Endodermal cell (in vitro differentiated cells): ENCODE measurements around the gene ERMAP. TPM values are rescaled to one million over a fixed set of nuclear protein-coding genes. Genes with fewer than 3 reads are reported as not detected.

Experiments used
- DNase-seq: peaks from one replicate; pipeline ENCODE4 v3.0.0-alpha.2; 2017
- H3K27ac ChIP-seq: 2 replicates; pipeline ENCODE4 v1.5.1; 2013; ENCODE audit warnings: mild to moderate bottlenecking, low read depth, low read length, moderate library complexity
- H3K27me3 ChIP-seq: 2 replicates; pipeline ENCODE4 v1.6.1; 2013; ENCODE audit warnings: mild to moderate bottlenecking, low read length, moderate library complexity; ENCODE audit not compliant: insufficient read depth, control insufficient read depth, poor library complexity, severe bottlenecking
- H3K36me3 ChIP-seq: 2 replicates; pipeline ENCODE4 v1.7.0; 2013; ENCODE audit warnings: mild to moderate bottlenecking, low read length, moderate library complexity; ENCODE audit not compliant: control insufficient read depth, insufficient read depth
- H3K4me1 ChIP-seq: one replicate; pipeline ENCODE4 v1.7.0; 2013; ENCODE audit warnings: low read length; ENCODE audit not compliant: control insufficient read depth, insufficient read depth
- H3K4me3 ChIP-seq: 2 replicates; pipeline ENCODE4 v1.5.1; 2013; ENCODE audit warnings: mild to moderate bottlenecking, low read length, moderate library complexity
- H3K9ac ChIP-seq: 2 replicates; pipeline ENCODE4 v1.6.1; 2013; ENCODE audit warnings: mild to moderate bottlenecking, low read length, moderate library complexity; ENCODE audit not compliant: poor library complexity, severe bottlenecking; ENCODE audit errors: extremely low read depth
- H3K9me3 ChIP-seq: 2 replicates; pipeline ENCODE4 v1.6.1; 2013; ENCODE audit warnings: mild to moderate bottlenecking, low read length, moderate library complexity; ENCODE audit not compliant: control insufficient read depth
- H3K27ac Mint-ChIP-seq: 2 replicates; pipeline ENCODE4 v1.8.0; 2020; ENCODE audit warnings: mixed read lengths
- H3K27me3 Mint-ChIP-seq: 2 replicates; pipeline ENCODE4 v1.8.0; 2021; ENCODE audit warnings: mild to moderate bottlenecking, mixed read lengths; ENCODE audit not compliant: insufficient read depth
- H3K36me3 Mint-ChIP-seq: 2 replicates; pipeline ENCODE4 v1.8.0; 2020; ENCODE audit warnings: low read depth, mixed read lengths
- H3K4me1 Mint-ChIP-seq: 2 replicates; pipeline ENCODE4 v1.8.0; 2020; ENCODE audit warnings: mixed read lengths
- H3K4me3 Mint-ChIP-seq: 2 replicates; pipeline ENCODE4 v1.8.0; 2020; ENCODE audit warnings: mild to moderate bottlenecking, moderate library complexity, mixed read lengths
- H3K9me3 Mint-ChIP-seq: 2 replicates; pipeline ENCODE4 v1.8.0; 2020; ENCODE audit warnings: mild to moderate bottlenecking, mixed read lengths
- CTCF ChIP-seq: fragments of 200-600 bp; sonication (generic); conservative IDR thresholded peaks from 2 replicates; pipeline ENCODE4 v1.5.0; 2021; ENCODE audit warnings: antibody characterized with exemption, mild to moderate bottlenecking
- WGBS, 2 experiments: methylation state at CpG; one replicate each; pipeline versions ENCODE4 v1.1.5 to v1.1.7; 2013; ENCODE audit warnings: missing lambda C conversion rate in 2 of 2, mixed read lengths in 1 of 2; ENCODE audit not compliant: insufficient coverage in 1 of 2, insufficient read length in 1 of 2; 5-methylcytosine and 5-hydroxymethylcytosine counted together
- long read RNA-seq, 4 experiments: library from polyadenylated mRNA in 2 of 4; library from RNA in 1 of 4; library from capped mRNA in 1 of 4; stranded (forward) in 3 of 4; unstranded in 1 of 4; transcript quantifications; one replicate each; pipeline ENCODE4 v2.0.0, GENCODE V29; 2020 to 2021; ENCODE audit warnings: inconsistent platforms in 1 of 4
- polyA plus RNA-seq, 2 experiments: library from polyadenylated mRNA; stranded (reverse); fragments of 50-300 nt; gene quantifications; one replicate each; pipeline ENCODE4 v1.2.3, GENCODE V29; 2013
- total RNA-seq, 2 donors: library from RNA; stranded (reverse); fragmentation: NEBNext Ultra II Directional in 1 of 2; extraction: Animal tissue kit (Norgen Biotek cat#: 25700) in 1 of 2; gene quantifications; 2 replicates in 1 of 2; 3 replicates in 1 of 2; pipeline ENCODE4 v1.2.1, GENCODE V29; 2021

ERMAP gene, protein sequence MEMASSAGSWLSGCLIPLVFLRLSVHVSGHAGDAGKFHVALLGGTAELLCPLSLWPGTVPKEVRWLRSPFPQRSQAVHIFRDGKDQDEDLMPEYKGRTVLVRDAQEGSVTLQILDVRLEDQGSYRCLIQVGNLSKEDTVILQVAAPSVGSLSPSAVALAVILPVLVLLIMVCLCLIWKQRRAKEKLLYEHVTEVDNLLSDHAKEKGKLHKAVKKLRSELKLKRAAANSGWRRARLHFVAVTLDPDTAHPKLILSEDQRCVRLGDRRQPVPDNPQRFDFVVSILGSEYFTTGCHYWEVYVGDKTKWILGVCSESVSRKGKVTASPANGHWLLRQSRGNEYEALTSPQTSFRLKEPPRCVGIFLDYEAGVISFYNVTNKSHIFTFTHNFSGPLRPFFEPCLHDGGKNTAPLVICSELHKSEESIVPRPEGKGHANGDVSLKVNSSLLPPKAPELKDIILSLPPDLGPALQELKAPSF
- 1 to 10 TPM; 5.1 to 5.7 TPM for total RNA-seq
- polyA plus RNA-seq (2013, experiment 1 of 2): 3.4 TPM
- polyA plus RNA-seq (2013, experiment 2 of 2): 2.6 TPM
- long read RNA-seq, experiment 1, partial matches to known transcripts: 0 of 1 reads
- long read RNA-seq, experiment 1, other reads (novel, unspliced or antisense): 1 of 1 reads
- long read RNA-seq, experiment 2, partial matches to known transcripts: 0 of 3 reads
- long read RNA-seq, experiment 2, other reads (novel, unspliced or antisense): 2 of 3 reads
- long read RNA-seq, experiment 3, partial matches to known transcripts: 0 of 10 reads
- long read RNA-seq, experiment 3, other reads (novel, unspliced or antisense): 7 of 10 reads
- long read RNA-seq, experiment 4, partial matches to known transcripts: 0 of 4 reads
- long read RNA-seq, experiment 4, other reads (novel, unspliced or antisense): 4 of 4 reads

DNA sequence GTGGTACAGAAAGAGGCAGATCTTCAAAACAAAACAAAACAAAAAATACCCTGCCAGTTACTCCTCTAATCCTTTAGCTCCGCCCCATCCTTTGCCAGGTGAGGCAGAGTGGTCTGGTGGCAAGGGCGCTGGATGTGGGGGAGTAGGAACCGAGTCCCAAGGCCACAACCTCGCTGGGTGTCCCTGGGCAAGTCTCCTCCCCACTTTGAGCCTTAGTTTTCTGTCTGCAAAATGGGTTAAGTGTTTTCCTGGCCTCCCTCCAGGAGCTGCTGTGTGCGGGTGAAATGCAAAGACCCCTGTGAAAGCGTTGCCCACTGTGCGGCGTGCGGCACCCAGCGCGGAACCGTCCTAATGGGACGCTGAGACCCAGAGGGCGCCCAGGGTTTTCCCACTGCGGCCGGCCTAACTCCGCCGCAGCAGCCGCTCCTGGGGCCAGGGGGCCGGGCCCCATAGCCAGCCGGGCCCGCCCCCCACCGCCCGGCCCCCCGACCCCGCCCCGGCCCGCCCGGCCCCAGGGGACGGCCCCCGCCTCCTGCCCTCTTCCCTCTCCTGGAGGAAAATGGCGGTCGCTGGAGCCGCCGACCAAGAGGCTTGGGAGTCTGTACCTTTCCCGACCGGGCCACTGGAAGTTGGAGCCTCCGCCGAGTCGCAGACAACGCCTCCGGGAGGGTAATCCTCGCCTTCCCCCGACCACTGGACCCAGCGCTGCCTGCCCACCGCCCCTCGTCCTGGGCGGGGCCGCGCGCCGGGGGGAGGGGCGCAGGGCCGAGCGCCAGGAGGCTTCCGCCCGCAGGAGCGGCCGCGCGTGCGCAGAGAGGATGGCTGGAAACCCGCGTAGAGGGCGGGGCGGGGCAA, at the start of gene ERMAP, which contains the start of gene SVBP:
ERMAP (plus strand) TSS at position 538 of the 855 bp plus-strand sequence. CDS start 13,327 bp downstream, outside the sequence.
SVBP (minus strand) TSS at position 813 of the 855 bp plus-strand sequence. CDS start 853 bp downstream, outside the sequence.
- H3K4me1 Mint-ChIP-seq: peaks cover 12% of the 10 kb centered on the region
- no peak for TF ChIP-seq CTCF
- H3K9me3 ChIP-seq: no peaks in the 10 kb centered on the region
- H3K36me3 Mint-ChIP-seq: peaks cover 16% of the 10 kb centered on the region
- H3K9me3 Mint-ChIP-seq: no peaks in the 10 kb centered on the region
- peak within 1 kb of the TSS; percentile 87 for H3K9ac ChIP-seq
- H3K36me3 ChIP-seq: peaks cover 10% of the 10 kb centered on the region
- peak within 1 kb of the TSS; percentile 70 for H3K4me3 Mint-ChIP-seq
- H3K27ac ChIP-seq: peak within 1 kb of the TSS; percentile 99
- H3K27me3 Mint-ChIP-seq: no peaks in the 10 kb centered on the region
- peak within 1 kb of the TSS; percentile 91 for H3K27ac Mint-ChIP-seq
- peak within 1 kb of the TSS; percentile 95 for H3K4me3 ChIP-seq
- WGBS, 2 experiments: 0% methylated on average over 7 to 66 of the region's 66 CpGs
- no peaks in the 10 kb centered on the region for H3K27me3 ChIP-seq
- DNase-seq: peak; percentile 98
- no peaks in the 10 kb centered on the region for H3K4me1 ChIP-seq

DNA sequence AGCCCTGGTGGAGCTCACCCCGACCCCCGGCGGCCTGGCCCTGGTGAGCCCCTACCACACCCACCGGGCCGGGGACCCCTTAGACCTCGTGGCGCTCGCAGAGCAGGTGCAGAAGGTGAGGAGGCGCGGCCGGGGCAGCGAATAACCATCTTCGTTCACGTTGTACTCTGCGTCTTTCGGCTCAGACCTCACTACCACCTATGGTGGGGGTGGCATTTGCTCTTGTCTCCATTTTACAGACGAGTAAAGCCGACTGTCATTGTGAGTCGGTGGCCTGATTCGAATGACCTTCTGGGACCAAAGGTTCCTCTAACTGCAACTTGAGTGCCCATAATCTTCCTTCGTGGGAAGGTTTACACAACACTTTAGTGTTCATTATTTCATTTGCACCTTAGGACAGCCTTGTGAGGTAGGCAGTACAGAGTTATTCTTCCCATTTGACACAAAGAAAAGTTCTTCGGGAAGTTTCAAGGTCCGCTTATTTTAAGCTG, 49.4 kb upstream of the ERMAP start:
- Histone ChIP-seq H3K27me3 (no peaks in the 10 kb centered on the region), H3K4me1 (no peaks in the 10 kb centered on the region), H3K4me3 (peak overlapping the region; percentile 86), H3K9me3 (no peaks in the 10 kb centered on the region), H3K9ac (peak overlapping the region; percentile 48), H3K27ac (peak overlapping the region; percentile 52), H3K36me3 (peaks cover 7% of the 10 kb centered on the region)
- no peak for DNase-seq
- Mint-ChIP-seq H3K4me1 (peaks cover 7% of the 10 kb centered on the region), H3K36me3 (peaks cover 18% of the 10 kb centered on the region), H3K9me3 (no peaks in the 10 kb centered on the region), H3K4me3 (no peak overlapping the region), H3K27ac (peak overlapping the region; percentile 93), H3K27me3 (no peaks in the 10 kb centered on the region)
- WGBS, 2 experiments: 4 to 9% methylated on average over 20 to 23 of the region's 23 CpGs
- no peak for TF ChIP-seq CTCF
